Pancreas (tissue), 10 donors: ENCODE measurements around the gene FADS2. TPM values are rescaled to one million over a fixed set of nuclear protein-coding genes. Genes with fewer than 3 reads are reported as not detected.
A peak's percentile ranks its signal among the peaks of the same experiment; 100 is the strongest.

Experiments
- ATAC-seq, 4 donors: fragments of 200-7000 bp; cut with Tn5 transposase; one replicate each; pipeline versions ENCODE4 v1.8.0 to v1.9.1; 2020; ENCODE audit warnings: mild to moderate bottlenecking in 4 of 4, moderate library complexity in 4 of 4
- DNase-seq, 6 donors: peaks; one replicate each; pipeline ENCODE4 v3.0.0-alpha.2; 2020
- FAIRE-seq: peaks from 2 replicates; lab custom pipeline; 2012; peaks lifted over from hg19 to GRCh38; lab: Jason Lieb, UNC
- H3K27ac ChIP-seq, 4 donors: fragments of 200-600 bp; sonication (generic); 1 replicate in 3 of 4; 2 replicates in 1 of 4; pipeline versions ENCODE4 v1.5.0 to v1.8.0; 2020
- H3K27me3 ChIP-seq, 4 donors: fragments of 200-600 bp; one replicate each; pipeline ENCODE4 v1.8.0; 2021
- H3K36me3 ChIP-seq, 3 donors: fragments of 200-600 bp; sonication (generic) in 1 of 3; one replicate each; pipeline versions ENCODE4 v1.5.0 to v1.8.0; 2020 to 2021
- H3K4me1 ChIP-seq, 3 donors: fragments of 200-600 bp; one replicate each; pipeline ENCODE4 v1.8.0; 2021
- H3K4me3 ChIP-seq, 4 donors: fragments of 200-600 bp; sonication (generic) in 2 of 4; one replicate each; pipeline versions ENCODE4 v1.5.0 to v1.8.0; 2020 to 2021
- H3K9me3 ChIP-seq, 4 donors: fragments of 200-600 bp; one replicate each; pipeline ENCODE4 v1.8.0; 2021
- CTCF ChIP-seq, 4 donors: fragments of 200-600 bp; sonication (generic) in 3 of 4; IDR thresholded peaks; one replicate each; pipeline versions ENCODE4 v1.5.0 to v1.8.0; 2021; ENCODE audit warnings: antibody characterized with exemption in 4 of 4
- WGBS, 2 donors: extraction: QIAGEN DNeasy Blood & Tissue Kit; methylation state at CpG; one replicate each; pipeline ENCODE4 v1.1.7; 2013; 5-methylcytosine and 5-hydroxymethylcytosine counted together
- intact Hi-C, 3 donors: fragments of 100-400 bp; cut with DNase I; formaldehyde crosslinking; loops; one replicate each; pipeline versions ENCODE4 v1.11.1 to v1.14.2; 2022
- polyA plus RNA-seq, 2 donors: library from polyadenylated mRNA; stranded (reverse); fragments of 200-250 nt; gene quantifications; one replicate each; pipeline ENCODE4 v1.2.3, GENCODE V29; 2013
- total RNA-seq, 6 donors: library from RNA; stranded (reverse); fragmentation: NEBNext Ultra II Directional in 4 of 6; extraction: Animal tissue kit (Norgen Biotek cat#: 25700) in 4 of 6; gene quantifications; one replicate each; pipeline versions ENCODE4 v1.2.1 to v1.2.4, GENCODE V29; 2021 to 2023
- donor health status: healthy with polysubstance abuse.
- donor health status: DM: no; HTN: no; CAD: no; lungs with moderate emphysema.
- donor health status: DM: no; HTN: no; CAD: no.
- donor health status: control.
- donor health status: control.
- donor health status: Bipolar disorder and iron deficiency.
- donor health status: DM: yes; HTN: yes; CAD: no.
- donor health status: DM: no; HTN: no; CAD: no.
- donor health status: DM: no; HTN: no; CAD: no.
- donor health status: DM: yes; HTN: yes; CAD: no.

The FADS2 gene
- total and polyA plus RNA-seq, 8 donors: 1.7 to 21.3 (median 7.3) TPM

- no peak for FAIRE-seq
- H3K4me1 ChIP-seq: no peaks in the 10 kb centered on the region
- intact Hi-C loops: loop anchor here in 1 of 3 donors (10.0 kb wide), 1 partner anchor 160 kb away; no protein-coding TSS in a partner anchor
- WGBS, 2 donors: 34 to 45% methylated on average over 19 of the region's 19 CpGs
- H3K4me3 ChIP-seq: peak overlapping the region in 3 of 4 donors; percentile 8 to 44 (median 19)
- no peak for TF ChIP-seq CTCF (IDR thresholded peaks at IDR 0.05)
- peak; percentile 92 to 98 (median 96) for ATAC-seq
- H3K27me3 ChIP-seq: no peaks in the 10 kb centered on the region
- peak overlapping the region in 2 of 4 donors; percentile 40 to 52 for H3K27ac ChIP-seq
- H3K9me3 ChIP-seq: no peaks in the 10 kb centered on the region
- DNase-seq: peak; percentile 81 to 92 (median 84)
- H3K36me3 ChIP-seq: no peaks in the 10 kb centered on the region
Measured at GRCh38 chr11:61904539-61905048, 76.5 kb downstream of the FADS2 start.

GRCh38 chr11:61905067-61905696 is 77.1 kb downstream of the FADS2 start:
- no peaks in the 10 kb centered on the region for H3K36me3 ChIP-seq
- intact Hi-C loops: loop anchor here in 1 of 3 donors (10.0 kb wide), 1 partner anchor 160 kb away; no protein-coding TSS in a partner anchor
- WGBS, 2 donors: 91 to 94% methylated on average over 13 of the region's 13 CpGs
- no peaks in the 10 kb centered on the region for H3K4me1 ChIP-seq
- no peak for TF ChIP-seq CTCF (IDR thresholded peaks at IDR 0.05)
- H3K27ac ChIP-seq: peak overlapping the region in 2 of 4 donors; percentile 8 to 40
- FAIRE-seq: no peak
- no peaks in the 10 kb centered on the region for H3K27me3 ChIP-seq
- H3K9me3 ChIP-seq: no peaks in the 10 kb centered on the region
- H3K4me3 ChIP-seq: no peak overlapping the region
- peak in 2 of 6 donors; percentile 56 to 60 for DNase-seq
- no peak for ATAC-seq

GRCh38 chr11:61905801-61906521 is 77.9 kb downstream of the FADS2 start:
- 86% methylated on average over 14 of the region's 14 CpGs for WGBS, 2 donors
- H3K4me1 ChIP-seq: no peaks in the 10 kb centered on the region
- DNase-seq: peak in 2 of 6 donors; percentile 46 to 50
- no peaks in the 10 kb centered on the region for H3K9me3 ChIP-seq
- FAIRE-seq: no peak
- no peak overlapping the region for H3K4me3 ChIP-seq
- no peak overlapping the region for H3K27ac ChIP-seq
- TF ChIP-seq CTCF (IDR thresholded peaks at IDR 0.05): no peak
- H3K27me3 ChIP-seq: no peaks in the 10 kb centered on the region
- H3K36me3 ChIP-seq: no peaks in the 10 kb centered on the region
- intact Hi-C loops: loop anchor here in 1 of 3 donors (10.0 kb wide), 1 partner anchor 159 kb away; no protein-coding TSS in a partner anchor
- no peak for ATAC-seq

GRCh38 chr11:61906522-61906909 is 78.4 kb downstream of the FADS2 start:
- Histone ChIP-seq H3K27me3 (no peaks in the 10 kb centered on the region), H3K4me3 (no peak overlapping the region), H3K36me3 (no peaks in the 10 kb centered on the region), H3K9me3 (no peaks in the 10 kb centered on the region), H3K27ac (no peak overlapping the region), H3K4me1 (no peaks in the 10 kb centered on the region)
- FAIRE-seq (no peak), DNase-seq (peak in 2 of 6 donors; percentile 38 to 49), ATAC-seq (no peak)
- WGBS, 2 donors: 85 to 86% methylated on average over 14 of the region's 14 CpGs
- TF ChIP-seq CTCF (IDR thresholded peaks at IDR 0.05): no peak
- intact Hi-C loops: loop anchor here in 1 of 3 donors (10.0 kb wide), 1 partner anchor 158 kb away; no protein-coding TSS in a partner anchor
